IMR-90 (cell line): ENCODE measurements around the gene IL18BP.

ENCODE experiments used
- BHLHE40 ChIP-seq: fragments of 150-350 bp; IDR thresholded peaks from 2 replicates; pipeline ENCODE4 v1.6.1; 2016; ENCODE audit warnings: mild to moderate bottlenecking, low read depth, low read length
- CEBPB ChIP-seq: IDR thresholded peaks from 2 replicates; pipeline ENCODE4 v1.6.1; 2012; ENCODE audit warnings: low read depth, low read length, improper control_type of control experiment
- FOS ChIP-seq: fragments of 150-350 bp; IDR thresholded peaks from 2 replicates; pipeline ENCODE4 v1.6.1; 2016; ENCODE audit warnings: low read depth, low read length
- MAFK ChIP-seq: IDR thresholded peaks from 2 replicates; pipeline ENCODE4 v1.6.1; 2012; ENCODE audit warnings: low read depth, low read length, improper control_type of control experiment
- MAZ ChIP-seq: IDR thresholded peaks from 2 replicates; pipeline ENCODE4 v1.6.1; 2012; ENCODE audit warnings: low read depth, mild to moderate bottlenecking, low read length, improper control_type of control experiment, moderate library complexity, borderline replicate concordance
- NFE2L2 ChIP-seq: fragments of 150-350 bp; IDR thresholded peaks from 2 replicates; pipeline ENCODE4 v1.6.1; 2016; ENCODE audit warnings: low read depth, mild to moderate bottlenecking, low read length
- POLR2A ChIP-seq: IDR thresholded peaks from 2 replicates; pipeline ENCODE4 v1.6.1; 2012; ENCODE audit warnings: mild to moderate bottlenecking, low read depth, low read length
- RAD21 ChIP-seq: IDR thresholded peaks from 2 replicates; pipeline ENCODE4 v1.6.1; 2012; ENCODE audit warnings: low read length, improper control_type of control experiment
- RCOR1 ChIP-seq: IDR thresholded peaks from 2 replicates; pipeline ENCODE4 v1.6.1; 2012; ENCODE audit warnings: mild to moderate bottlenecking, low read length, improper control_type of control experiment; ENCODE audit not compliant: insufficient replicate concordance
- RFX5 ChIP-seq: IDR thresholded peaks from 2 replicates; pipeline ENCODE4 v1.8.0; 2012; ENCODE audit warnings: low read depth, mild to moderate bottlenecking, low read length, moderate library complexity
- SMC3 ChIP-seq: fragments of 150-350 bp; IDR thresholded peaks from 2 replicates; pipeline ENCODE4 v1.6.1; 2016; ENCODE audit warnings: low read depth, mild to moderate bottlenecking, antibody characterized with exemption, low read length, moderate library complexity
- TF ChIP-seq, protein P1 (sequence below): conservative IDR thresholded peaks from 2 replicates; pipeline ENCODE4 v1.5.1; 2012; ENCODE audit warnings: mild to moderate bottlenecking, low read depth, low read length, improper control_type of control experiment
- TF ChIP-seq, protein P2 (sequence below): fragments of 150-350 bp; IDR thresholded peaks from 2 replicates; pipeline ENCODE4 v1.6.1; 2017; ENCODE audit warnings: mild to moderate bottlenecking, antibody characterized with exemption, low read length, low read depth

DNA sequence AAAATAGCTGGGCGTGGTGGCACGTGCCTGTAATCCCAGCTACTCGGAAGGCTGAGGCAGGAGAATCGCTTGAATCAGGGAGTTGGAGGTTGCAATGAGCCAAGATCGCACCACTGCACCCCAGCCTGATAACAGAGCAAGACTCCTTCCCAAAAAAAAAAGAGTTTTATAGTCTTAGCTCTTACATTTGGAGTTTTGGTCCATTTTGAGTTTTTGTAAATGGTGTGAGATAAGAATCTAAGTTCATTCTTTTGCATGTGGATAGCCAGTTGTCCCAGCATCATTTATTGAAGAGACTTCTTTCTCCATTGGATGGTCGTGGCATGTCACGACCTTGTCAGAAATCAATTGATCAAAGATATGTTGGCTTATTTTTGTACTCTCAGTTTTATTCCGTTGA, 35.2 kb upstream of the IL18BP start:
- TF ChIP-seq POLR2A, result no peak
- TF ChIP-seq BHLHE40, result no peak
- TF ChIP-seq, protein P1, sequence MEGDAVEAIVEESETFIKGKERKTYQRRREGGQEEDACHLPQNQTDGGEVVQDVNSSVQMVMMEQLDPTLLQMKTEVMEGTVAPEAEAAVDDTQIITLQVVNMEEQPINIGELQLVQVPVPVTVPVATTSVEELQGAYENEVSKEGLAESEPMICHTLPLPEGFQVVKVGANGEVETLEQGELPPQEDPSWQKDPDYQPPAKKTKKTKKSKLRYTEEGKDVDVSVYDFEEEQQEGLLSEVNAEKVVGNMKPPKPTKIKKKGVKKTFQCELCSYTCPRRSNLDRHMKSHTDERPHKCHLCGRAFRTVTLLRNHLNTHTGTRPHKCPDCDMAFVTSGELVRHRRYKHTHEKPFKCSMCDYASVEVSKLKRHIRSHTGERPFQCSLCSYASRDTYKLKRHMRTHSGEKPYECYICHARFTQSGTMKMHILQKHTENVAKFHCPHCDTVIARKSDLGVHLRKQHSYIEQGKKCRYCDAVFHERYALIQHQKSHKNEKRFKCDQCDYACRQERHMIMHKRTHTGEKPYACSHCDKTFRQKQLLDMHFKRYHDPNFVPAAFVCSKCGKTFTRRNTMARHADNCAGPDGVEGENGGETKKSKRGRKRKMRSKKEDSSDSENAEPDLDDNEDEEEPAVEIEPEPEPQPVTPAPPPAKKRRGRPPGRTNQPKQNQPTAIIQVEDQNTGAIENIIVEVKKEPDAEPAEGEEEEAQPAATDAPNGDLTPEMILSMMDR, result no peak
- no peak for TF ChIP-seq RAD21
- no peak for TF ChIP-seq CEBPB
- no peak for TF ChIP-seq MAZ
- TF ChIP-seq, protein P2, sequence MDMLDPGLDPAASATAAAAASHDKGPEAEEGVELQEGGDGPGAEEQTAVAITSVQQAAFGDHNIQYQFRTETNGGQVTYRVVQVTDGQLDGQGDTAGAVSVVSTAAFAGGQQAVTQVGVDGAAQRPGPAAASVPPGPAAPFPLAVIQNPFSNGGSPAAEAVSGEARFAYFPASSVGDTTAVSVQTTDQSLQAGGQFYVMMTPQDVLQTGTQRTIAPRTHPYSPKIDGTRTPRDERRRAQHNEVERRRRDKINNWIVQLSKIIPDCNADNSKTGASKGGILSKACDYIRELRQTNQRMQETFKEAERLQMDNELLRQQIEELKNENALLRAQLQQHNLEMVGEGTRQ, result no peak
- no peak for TF ChIP-seq MAFK
- TF ChIP-seq NFE2L2, result no peak
- TF ChIP-seq RFX5, result no peak
- TF ChIP-seq SMC3, result no peak
- TF ChIP-seq FOS, result no peak
- no peak for TF ChIP-seq RCOR1
